DMS114 treated with DMSO at 0.1 percent for 48 hours (cell line): ENCODE measurements around the gene DST.

Source experiments
- DNase-seq: peaks from one replicate; lab custom pipeline; 2025; ENCODE audit not compliant: unreplicated experiment; lab: John Stamatoyannopoulos, UW

The DST gene

DNA sequence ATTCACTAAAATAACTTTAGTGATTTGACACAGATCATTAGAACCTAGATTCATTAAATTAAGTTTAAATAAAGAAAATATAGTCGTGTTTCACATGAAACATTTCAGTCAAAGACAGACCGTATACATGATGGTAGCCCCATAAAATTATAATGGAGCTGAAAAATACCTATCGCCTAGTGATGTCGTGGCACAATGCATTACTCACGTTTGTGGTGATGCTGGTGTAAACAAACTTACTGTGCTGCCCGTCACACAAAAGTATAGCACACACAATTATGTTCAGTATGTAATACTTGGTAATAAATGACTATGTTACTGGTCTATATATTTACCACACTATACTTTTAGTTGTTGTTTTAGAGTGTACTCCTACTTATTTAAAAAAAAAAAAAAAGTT, 17.3 kb downstream of the DST start:
- no peak for DNase-seq

DNA sequence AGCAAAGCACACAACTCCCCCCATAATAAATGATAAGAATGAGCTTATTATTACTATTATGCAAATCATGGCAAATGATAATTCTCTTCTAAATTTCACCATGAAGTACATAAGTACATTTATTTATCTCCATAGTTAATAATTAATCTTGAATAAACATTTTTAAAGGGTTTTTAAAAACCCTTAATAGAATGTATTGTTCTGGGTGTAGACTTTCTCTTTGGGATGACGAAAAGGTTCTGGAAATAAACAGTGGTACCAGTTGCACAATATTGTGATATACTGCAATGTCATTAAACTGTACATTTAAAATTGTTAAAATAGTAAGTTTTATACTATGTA, 18.0 kb downstream of the DST start:
- no peak for DNase-seq

GRCh38 chr6:56624046-56624727, 18.5 kb downstream of the DST start:
- DNase-seq = no peak

- no peak for DNase-seq
Observed at GRCh38 chr6:56620229-56620868, 22.3 kb downstream of the DST start.

GRCh38 chr6:56618050-56618449, 24.6 kb downstream of the DST start:
- DNase-seq = no peak

DNA sequence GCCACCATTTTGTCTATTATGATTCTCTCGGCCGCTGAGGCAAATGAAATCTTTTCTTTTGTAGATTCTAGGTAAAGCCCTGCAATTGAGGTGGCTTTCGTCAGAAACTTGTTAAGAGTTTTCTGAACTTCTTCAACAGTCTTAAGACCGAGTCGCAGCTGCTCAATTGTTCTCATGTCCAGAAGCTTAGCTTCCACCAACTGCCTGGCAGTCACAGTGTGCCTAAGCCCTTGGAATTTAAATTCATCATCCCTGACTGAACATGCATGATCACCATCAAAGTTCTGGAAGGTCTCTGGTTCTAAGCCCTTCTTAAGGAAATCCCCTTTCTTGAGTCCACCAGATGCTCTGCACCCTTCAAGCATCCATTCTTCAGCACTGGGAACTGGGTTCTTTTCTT, 25.7 kb downstream of the DST start:
- no peak for DNase-seq

- DNase-seq = no peak
Observed at GRCh38 chr6:56613247-56613851, 29.3 kb downstream of the DST start.

DNA sequence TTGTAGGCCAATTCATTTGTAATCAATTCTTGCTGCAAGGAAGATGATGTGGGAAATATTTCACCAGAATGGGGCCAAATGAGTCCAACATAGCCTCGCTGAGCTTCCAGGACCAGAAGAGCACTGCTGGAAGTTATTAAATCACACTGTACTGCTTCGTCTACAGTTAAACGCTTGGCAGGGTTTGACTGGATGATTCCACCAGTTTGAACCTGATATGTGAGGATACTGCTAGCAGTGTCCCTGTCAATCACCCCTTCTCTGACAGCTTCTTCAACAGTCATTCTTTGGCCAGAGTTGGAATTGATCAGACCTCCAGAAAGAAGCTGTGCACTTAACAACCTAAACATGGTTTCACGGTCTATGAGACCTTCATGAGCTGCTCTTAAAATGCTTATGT, 34.4 kb downstream of the DST start:
- DNase-seq = no peak

DNA sequence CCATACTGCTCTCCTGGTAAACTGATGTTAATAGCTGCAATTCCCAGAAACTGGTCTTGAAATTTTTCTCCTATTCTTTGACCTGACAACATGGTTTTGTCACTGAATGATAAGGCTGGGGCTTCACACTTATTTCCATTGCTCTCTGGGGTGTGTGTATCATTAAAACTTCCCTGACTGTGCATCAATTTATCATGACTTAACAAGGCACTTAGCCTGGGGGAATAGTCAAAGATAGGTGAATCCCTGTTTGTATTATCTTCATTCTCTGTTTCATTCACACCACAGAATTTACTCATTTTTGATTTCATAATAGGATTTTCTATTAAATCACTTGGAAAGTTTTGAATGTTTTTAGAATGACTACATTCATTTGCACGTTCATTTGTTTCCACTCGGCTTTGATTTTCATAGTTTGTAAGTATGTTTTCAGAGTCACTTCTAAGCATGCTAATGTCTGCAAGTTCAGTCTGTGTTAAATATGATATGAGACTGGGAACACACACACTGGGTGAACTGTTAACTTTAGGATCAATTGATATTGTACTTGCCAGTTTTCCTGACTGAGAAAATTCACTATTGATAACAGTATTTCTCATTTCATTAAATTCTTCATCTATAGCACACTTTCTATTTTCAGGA, 35.5 kb downstream of the DST start:
- DNase-seq = no peak

DNA sequence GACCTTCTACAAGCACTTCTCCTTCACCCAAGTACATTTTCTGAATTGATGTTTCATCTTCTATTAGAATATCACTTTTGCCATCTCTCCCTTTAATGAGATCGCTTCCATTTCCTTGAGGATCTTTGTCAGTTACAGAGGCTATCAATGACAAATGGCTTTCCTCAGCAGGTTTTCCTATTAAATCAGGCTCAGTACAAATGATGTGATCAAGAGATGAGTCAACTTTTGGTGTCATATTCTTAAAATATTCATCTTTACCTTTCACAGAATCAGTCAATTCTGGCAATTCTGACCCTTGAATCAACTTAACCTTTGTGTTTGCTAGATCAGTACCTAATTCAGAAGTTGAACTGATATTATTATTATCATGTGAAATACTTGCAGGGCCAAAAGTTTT, 37.3 kb downstream of the DST start:
- DNase-seq = no peak

- no peak for DNase-seq
Observed at GRCh38 chr6:56604186-56604585, 38.5 kb downstream of the DST start.

DNA sequence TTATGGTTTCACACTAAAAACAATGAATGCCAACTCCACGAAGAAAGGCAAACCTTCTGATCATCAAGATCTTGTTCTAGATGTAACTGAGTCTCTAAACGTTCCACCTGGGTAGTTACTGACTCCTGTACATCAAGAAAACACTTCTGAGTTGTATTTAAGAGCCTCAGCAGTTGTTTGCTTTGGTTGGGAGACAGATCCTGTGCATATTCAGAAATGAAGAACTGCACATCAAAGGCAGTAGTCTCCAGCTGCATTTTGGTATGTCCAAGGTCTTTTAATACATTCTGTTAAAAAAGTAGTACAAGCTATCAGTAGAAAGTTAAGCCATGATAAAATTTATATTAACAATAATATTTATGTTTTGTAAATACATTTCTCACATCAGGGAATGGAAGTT, 41.3 kb downstream of the DST start:
- DNase-seq = no peak

DNA sequence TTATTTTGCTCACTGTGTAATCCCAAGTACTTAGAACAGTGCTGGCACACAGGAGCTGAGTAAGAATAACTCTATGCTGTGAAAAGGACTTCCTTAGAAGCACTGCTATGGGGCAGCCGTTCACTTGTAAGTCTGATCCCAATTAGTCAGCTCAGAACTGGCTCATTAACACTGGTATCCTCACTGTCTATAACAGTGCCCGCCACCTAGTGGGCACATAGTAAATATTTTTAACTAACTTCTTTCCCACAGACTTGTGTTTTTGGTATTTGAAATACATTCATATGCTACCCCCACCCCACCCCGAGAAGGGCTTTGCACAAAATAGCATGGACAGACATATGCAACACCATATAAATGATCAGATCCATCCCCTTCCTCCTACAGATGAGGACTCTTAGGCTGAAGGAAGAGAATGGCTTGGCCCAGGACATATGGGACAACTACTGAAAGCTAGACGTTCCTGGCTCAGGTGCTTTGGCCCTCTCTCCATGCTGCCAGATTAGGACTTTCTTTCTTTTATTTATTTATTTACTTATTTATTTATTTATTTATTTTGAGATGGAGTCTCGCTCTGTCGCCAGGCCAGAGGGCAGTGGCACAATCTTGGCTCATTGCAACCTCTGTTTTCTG, 47.1 kb downstream of the DST start:
- DNase-seq = peak; percentile 26

DNA sequence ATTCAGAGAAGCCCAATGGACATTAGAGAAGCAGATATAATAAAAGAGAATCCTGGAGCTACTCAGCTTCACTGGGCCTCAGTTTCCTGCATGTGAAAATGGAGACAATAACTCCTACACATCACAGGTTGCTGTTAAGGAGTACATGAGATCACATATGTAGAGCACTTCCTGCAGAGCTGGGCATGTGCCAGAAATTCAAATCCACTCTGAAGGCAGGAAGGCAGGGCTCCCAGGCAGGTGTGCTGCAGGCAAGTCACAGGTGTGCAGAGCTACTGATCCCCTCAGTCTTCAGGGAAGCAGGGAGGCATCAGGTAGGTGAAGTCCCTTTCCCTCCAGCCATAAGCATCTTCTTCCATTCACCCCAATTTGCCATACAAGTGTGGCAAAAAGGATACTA, 48.0 kb downstream of the DST start:
- DNase-seq = no peak

DNA sequence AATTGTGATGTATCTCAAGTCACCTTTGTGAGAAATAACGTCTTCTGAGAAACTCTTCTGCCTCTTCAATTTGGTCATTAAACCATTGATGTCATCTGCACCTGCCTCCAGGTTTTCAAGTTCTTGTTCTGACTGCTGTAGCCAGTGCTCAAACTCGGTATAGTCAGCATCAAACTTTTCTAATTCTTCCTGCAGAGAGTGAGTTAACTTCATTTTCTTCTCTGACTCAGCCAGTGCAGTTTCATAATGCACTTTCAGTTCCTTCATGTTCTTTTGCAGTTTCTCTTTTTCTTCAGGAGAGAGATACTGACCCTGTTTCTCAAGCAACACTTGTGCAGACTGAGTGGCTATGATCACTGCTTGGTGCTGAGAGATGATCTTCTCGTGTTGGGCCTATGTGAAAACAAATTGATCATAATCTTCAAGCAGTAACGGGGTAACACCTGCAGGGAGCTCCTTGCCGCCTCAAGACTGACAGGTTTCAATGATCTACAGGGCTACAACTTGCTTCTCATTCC, 48.8 kb downstream of the DST start:
- no peak for DNase-seq

DNA sequence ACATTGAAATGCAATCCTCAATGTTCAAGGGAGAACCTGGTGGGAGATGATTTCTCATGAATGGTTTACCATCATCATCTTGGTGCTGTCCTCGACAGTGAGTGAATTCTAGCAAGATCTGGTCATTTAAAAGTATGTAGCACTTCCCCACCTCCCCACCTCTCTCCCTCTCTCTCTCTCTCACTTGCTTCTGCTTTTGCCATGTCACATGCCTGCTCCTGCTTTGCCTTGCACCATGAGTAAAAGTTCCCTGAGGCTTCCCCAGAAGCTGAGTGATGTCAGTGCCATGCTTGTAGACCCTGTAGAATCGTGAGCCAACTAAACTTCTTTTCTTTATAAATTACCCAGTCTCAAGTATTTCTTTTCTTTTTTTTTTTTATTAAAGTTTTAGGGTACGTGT, 60.5 kb downstream of the DST start:
- no peak for DNase-seq

DNA sequence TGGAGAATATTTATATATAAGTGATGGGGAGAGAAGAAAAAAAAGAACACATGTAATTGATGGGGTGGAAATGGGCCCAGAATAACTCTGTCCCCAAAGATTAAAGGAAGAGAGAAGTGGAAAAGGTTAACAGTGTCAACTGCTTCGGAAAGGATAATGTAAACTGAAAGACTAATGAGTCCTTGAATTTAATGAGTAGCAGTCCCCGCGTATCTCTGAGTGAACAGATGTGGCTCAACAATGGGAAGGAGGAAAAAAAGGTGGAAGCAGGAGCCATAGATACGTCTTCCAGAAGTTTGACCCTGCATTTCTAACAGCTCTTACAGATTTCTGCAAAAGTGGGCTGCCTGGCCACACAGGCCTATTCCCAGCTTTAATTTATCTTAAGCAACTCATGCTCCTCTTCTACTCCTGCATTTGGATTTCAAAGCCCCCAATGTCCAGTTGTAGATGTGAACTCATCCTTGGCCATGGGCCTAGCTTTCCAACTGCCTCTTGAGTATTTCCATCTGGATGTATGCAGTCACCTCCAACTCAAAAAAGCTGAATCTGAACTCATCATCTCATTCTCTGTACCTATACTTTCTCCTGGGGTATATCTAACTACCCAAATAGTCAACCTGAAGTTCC, 61.3 kb downstream of the DST start:
- DNase-seq = no peak

DNA sequence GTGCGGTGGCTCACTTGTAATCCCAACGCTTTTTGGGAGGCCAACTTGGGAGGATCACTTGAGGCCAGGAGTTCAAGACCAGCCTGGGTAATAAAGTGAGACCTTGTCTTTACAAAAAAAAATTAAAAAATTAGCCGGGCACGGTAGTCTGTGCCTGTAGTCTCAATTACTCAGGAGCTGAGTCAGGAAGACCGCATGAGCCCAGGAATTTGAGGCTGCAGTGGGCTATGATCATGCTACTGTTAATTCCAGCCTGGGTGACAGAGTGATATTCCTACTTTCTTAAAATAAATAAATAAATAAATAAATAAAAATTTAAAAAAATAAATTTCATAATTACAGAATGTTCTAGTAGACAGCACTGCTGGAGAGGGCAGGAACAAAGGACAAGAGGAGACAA, 62.4 kb downstream of the DST start:
- DNase-seq = no peak

GRCh38 chr6:56579155-56579851, 63.4 kb downstream of the DST start:
- no peak for DNase-seq

DNA sequence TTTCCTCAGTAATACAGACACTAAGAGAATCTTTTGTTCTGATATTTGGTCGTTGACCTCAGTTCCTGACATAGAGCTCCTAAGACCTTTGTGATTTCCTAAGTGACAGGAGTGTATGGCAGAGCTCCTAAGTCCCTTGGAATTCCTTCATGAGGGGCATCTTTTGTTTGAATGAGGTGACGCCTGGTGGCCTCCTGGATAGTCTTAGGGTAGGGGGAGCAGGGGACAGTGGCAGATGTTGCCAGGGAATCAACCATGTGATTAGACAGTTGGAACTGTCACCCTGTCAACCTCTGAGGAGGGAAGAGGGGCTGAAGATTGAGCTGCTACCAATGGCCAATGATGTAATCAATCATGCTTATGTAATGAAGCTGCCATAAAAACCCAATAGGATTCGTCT, 67.0 kb downstream of the DST start:
- no peak for DNase-seq

DNA sequence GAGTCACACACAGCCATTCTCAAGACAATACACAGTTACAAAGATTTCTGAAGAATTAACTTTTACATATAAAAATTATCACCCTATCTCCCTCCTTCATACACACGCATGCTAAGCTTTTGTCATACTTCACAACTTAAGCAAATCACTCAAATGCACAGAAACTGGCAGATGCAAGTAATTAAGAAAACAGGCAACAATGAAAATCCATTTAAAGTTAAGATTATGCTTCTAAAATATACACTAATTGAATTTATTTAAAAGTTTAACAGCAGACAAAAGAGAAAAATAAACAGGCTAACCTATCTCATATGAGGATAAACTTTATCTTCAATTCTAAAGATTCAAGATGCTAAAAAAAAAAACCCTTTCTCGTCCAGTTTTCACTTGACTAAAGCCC, 68.4 kb downstream of the DST start:
- no peak for DNase-seq
